Naive thymus-derived CD8-positive, alpha-beta T cell (primary cell): ENCODE measurements around the gene SNRNP200. TPM values are rescaled to one million over a fixed set of nuclear protein-coding genes. Genes with fewer than 3 reads are reported as not detected.

Experiments used
- ATAC-seq, 2 donors: fragments of 150-1000 bp; cut with Tn5 transposase in 1 of 2; sonication (Bioruptor Pico), chemical (Tn5 transposase) in 1 of 2; 1 replicate in 1 of 2; 2 replicates in 1 of 2; pipeline ENCODE4 v1.10.0; 2021; ENCODE audit warnings: mild to moderate bottlenecking in 2 of 2, moderate library complexity in 2 of 2
- POLR2A ChIA-PET: fragments of 350-600 bp; sonication (Branson Sonifier 250); formaldehyde crosslinking; loops from one replicate; lab custom pipeline; 2021; ENCODE audit warnings: antibody characterized with exemption; lab: Charles Lee
- DNase-seq, 10 donors: peaks; one replicate each; pipeline versions ENCODE4 v3.0.0 to v3.0.0-alpha.2; 2020 to 2022
- H3K27ac Mint-ChIP-seq, 10 donors: one replicate each; pipeline ENCODE4 v1.8.0; 2020 to 2022; ENCODE audit warnings: mild to moderate bottlenecking in 10 of 10, mixed read lengths in 10 of 10, moderate library complexity in 4 of 10, inconsistent platforms in 1 of 10
- H3K27me3 Mint-ChIP-seq, 5 donors: one replicate each; pipeline ENCODE4 v1.8.0; 2021 to 2022; ENCODE audit warnings: mixed read lengths in 5 of 5
- H3K36me3 Mint-ChIP-seq, 3 donors: one replicate each; pipeline ENCODE4 v1.8.0; 2020 to 2022; ENCODE audit warnings: mixed read lengths in 3 of 3, mild to moderate bottlenecking in 2 of 3, inconsistent platforms in 1 of 3
- H3K4me1 Mint-ChIP-seq, 4 donors: one replicate each; pipeline ENCODE4 v1.8.0; 2021 to 2022; ENCODE audit warnings: mixed read lengths in 4 of 4
- H3K4me3 Mint-ChIP-seq, 10 donors: one replicate each; pipeline ENCODE4 v1.8.0; 2020 to 2022; ENCODE audit warnings: mild to moderate bottlenecking in 10 of 10, mixed read lengths in 10 of 10, moderate library complexity in 6 of 10, inconsistent platforms in 1 of 10
- H3K9me3 Mint-ChIP-seq, 9 donors: one replicate each; pipeline ENCODE4 v1.8.0; 2020 to 2022; ENCODE audit warnings: mixed read lengths in 9 of 9, mild to moderate bottlenecking in 3 of 9, inconsistent platforms in 1 of 9, moderate library complexity in 1 of 9
- polyA plus RNA-seq, 3 donors: library from polyadenylated mRNA; unstranded; fragments of 300-500 nt; fragmentation: Illumina TruSeq; gene quantifications; one replicate each; pipeline ENCODE4 v1.2.3, GENCODE V29; 2021
- total RNA-seq, 8 experiments: library from RNA in 2 of 8; stranded (reverse) in 2 of 8; gene quantifications; one replicate each; pipeline ENCODE4 v1.2.3 and lab custom pipeline; 2021 to 2026

The SNRNP200 gene
- total and polyA plus RNA-seq, 5 experiments from 2014 or later: 61.8 to 246 (median 111) TPM

GRCh38 chr2:96336873-96337272 is 31.5 kb upstream of the SNRNP200 start:
- Mint-ChIP-seq H3K27me3 (no peaks in the 10 kb centered on the region), H3K9me3 (no peaks in the 10 kb centered on the region), H3K36me3 (no peaks in the 10 kb centered on the region), H3K27ac (peak overlapping the region in 4 of 10 donors; percentile 1 to 81 (median 78)), H3K4me1 (peaks cover 9 to 38% (median 22%) of the 10 kb centered on the region in 4 donors), H3K4me3 (peak overlapping the region in 4 of 10 donors; percentile 30 to 85 (median 80))
- no peak for ATAC-seq
- DNase-seq: no peak
- POLR2A ChIA-PET: interaction anchor here (3.2 to 5.9 kb wide), 2 partner anchors 16 to 31 kb away, joined by 25 to 57 read pairs; partner anchors contain the start of gene SNRNP200

GRCh38 chr2:96336104-96336775 is 30.9 kb upstream of the SNRNP200 start:
- Mint-ChIP-seq H3K4me3 (peak overlapping the region; percentile 72 to 92 (median 85)), H3K4me1 (peaks cover 9 to 33% (median 22%) of the 10 kb centered on the region in 4 donors), H3K9me3 (no peaks in the 10 kb centered on the region), H3K27me3 (no peaks in the 10 kb centered on the region), H3K27ac (peak overlapping the region in 9 of 10 donors; percentile 7 to 79 (median 62)), H3K36me3 (no peaks in the 10 kb centered on the region)
- POLR2A ChIA-PET: interaction anchor here (0.6 to 5.9 kb wide), 13 partner anchors 8 to 302 kb away, joined by 3 to 57 read pairs (median 5); partner anchors contain the start of genes ITPRIPL1, KANSL3, SNRNP200 and STARD7
- ATAC-seq (no peak), DNase-seq (no peak)

- H3K9me3 Mint-ChIP-seq: no peaks in the 10 kb centered on the region
- no peaks in the 10 kb centered on the region for H3K36me3 Mint-ChIP-seq
- H3K27me3 Mint-ChIP-seq: no peaks in the 10 kb centered on the region
- POLR2A ChIA-PET: interaction anchor here (0.7 to 5.9 kb wide), 5 partner anchors 8 to 57 kb away, joined by 3 to 57 read pairs (median 4); partner anchors contain the start of genes ITPRIPL1 and SNRNP200
- DNase-seq (no peak), ATAC-seq (no peak)
- H3K4me3 Mint-ChIP-seq: peak overlapping the region in 9 of 10 donors; percentile 56 to 91 (median 79)
- H3K27ac Mint-ChIP-seq: peak overlapping the region; percentile 4 to 92 (median 79)
- H3K4me1 Mint-ChIP-seq: peaks cover 7 to 27% (median 22%) of the 10 kb centered on the region in 4 donors
These were observed 28.4 kb upstream of the SNRNP200 start for GRCh38 chr2:96333708-96334107.

GRCh38 chr2:96330407-96330806 is 25.1 kb upstream of the SNRNP200 start:
- H3K9me3 Mint-ChIP-seq: no peaks in the 10 kb centered on the region
- ATAC-seq (no peak), DNase-seq (no peak)
- no peak overlapping the region for H3K27ac Mint-ChIP-seq
- no peaks in the 10 kb centered on the region for H3K27me3 Mint-ChIP-seq
- POLR2A ChIA-PET: interaction anchor here (1.0 to 2.3 kb wide), 2 partner anchors 9 to 54 kb away, joined by 6 to 16 read pairs; no protein-coding TSS in a partner anchor
- H3K36me3 Mint-ChIP-seq: peaks cover 0 to 6% (median 0%) of the 10 kb centered on the region in 3 donors
- no peak overlapping the region for H3K4me3 Mint-ChIP-seq
- H3K4me1 Mint-ChIP-seq: peaks cover 17 to 37% (median 35%) of the 10 kb centered on the region in 4 donors

- H3K36me3 Mint-ChIP-seq: peaks cover 0 to 6% (median 0%) of the 10 kb centered on the region in 3 donors
- POLR2A ChIA-PET: interaction anchor here (0.6 to 2.3 kb wide), 3 partner anchors 8 to 53 kb away, joined by 4 to 16 read pairs (median 6); no protein-coding TSS in a partner anchor
- H3K4me1 Mint-ChIP-seq: peaks cover 19 to 39% (median 35%) of the 10 kb centered on the region in 4 donors
- H3K9me3 Mint-ChIP-seq: no peaks in the 10 kb centered on the region
- no peak for DNase-seq
- no peak overlapping the region for H3K4me3 Mint-ChIP-seq
- no peak for ATAC-seq
- no peaks in the 10 kb centered on the region for H3K27me3 Mint-ChIP-seq
- H3K27ac Mint-ChIP-seq: no peak overlapping the region
These were observed 24.5 kb upstream of the SNRNP200 start for GRCh38 chr2:96329874-96330273.

- H3K36me3 Mint-ChIP-seq: peaks cover 0 to 6% (median 0%) of the 10 kb centered on the region in 3 donors
- POLR2A ChIA-PET: interaction anchor here (0.6 to 2.3 kb wide), 3 partner anchors 8 to 53 kb away, joined by 4 to 16 read pairs (median 6); no protein-coding TSS in a partner anchor
- H3K27ac Mint-ChIP-seq: no peak overlapping the region
- H3K4me3 Mint-ChIP-seq: no peak overlapping the region
- H3K4me1 Mint-ChIP-seq: peaks cover 23 to 39% (median 35%) of the 10 kb centered on the region in 4 donors
- no peaks in the 10 kb centered on the region for H3K9me3 Mint-ChIP-seq
- ATAC-seq (no peak), DNase-seq (no peak)
- no peaks in the 10 kb centered on the region for H3K27me3 Mint-ChIP-seq
These were observed 24.1 kb upstream of the SNRNP200 start for GRCh38 chr2:96329456-96329855.

GRCh38 chr2:96326990-96327820 is 21.9 kb upstream of the SNRNP200 start:
- H3K27ac Mint-ChIP-seq: peak overlapping the region in 2 of 10 donors; percentile 43 to 83
- POLR2A ChIA-PET: interaction anchor here (0.5 to 3.6 kb wide), 4 partner anchors 8 to 96 kb away, joined by 3 to 33 read pairs (median 16); partner anchors contain the start of genes NCAPH and SNRNP200
- no peak for ATAC-seq

GRCh38 chr2:96326564-96326963 is 21.2 kb upstream of the SNRNP200 start:
- peak overlapping the region in 4 of 10 donors; percentile 41 to 83 (median 62) for H3K27ac Mint-ChIP-seq
- ATAC-seq (no peak), DNase-seq (no peak)
- peaks cover 16 to 44% (median 37%) of the 10 kb centered on the region in 4 donors for H3K4me1 Mint-ChIP-seq
- peaks cover 0 to 6% (median 0%) of the 10 kb centered on the region in 3 donors for H3K36me3 Mint-ChIP-seq
- peak overlapping the region in 5 of 10 donors; percentile 14 to 45 (median 15) for H3K4me3 Mint-ChIP-seq
- H3K9me3 Mint-ChIP-seq: no peaks in the 10 kb centered on the region
- POLR2A ChIA-PET: interaction anchor here (0.5 to 3.6 kb wide), 6 partner anchors 9 to 212 kb away, joined by 3 to 33 read pairs (median 8); partner anchors contain the start of genes NCAPH and SNRNP200
- no peaks in the 10 kb centered on the region for H3K27me3 Mint-ChIP-seq

More at GRCh38 chr2:96326990-96327820, 21.9 kb upstream of the SNRNP200 start:
- Mint-ChIP-seq H3K4me1 (peaks cover 16 to 41% (median 32%) of the 10 kb centered on the region in 4 donors), H3K27me3 (no peaks in the 10 kb centered on the region), H3K9me3 (no peaks in the 10 kb centered on the region), H3K4me3 (peak overlapping the region in 4 of 10 donors; percentile 6 to 45 (median 19)), H3K36me3 (peaks cover 0 to 6% (median 0%) of the 10 kb centered on the region in 3 donors)
- no peak for DNase-seq

- Mint-ChIP-seq H3K27me3 (no peaks in the 10 kb centered on the region), H3K27ac (peak overlapping the region; percentile 50 to 93 (median 86)), H3K36me3 (peaks cover 0 to 6% (median 0%) of the 10 kb centered on the region in 3 donors), H3K4me1 (peaks cover 17 to 46% (median 42%) of the 10 kb centered on the region in 4 donors), H3K9me3 (no peaks in the 10 kb centered on the region), H3K4me3 (peak overlapping the region; percentile 82 to 96 (median 91))
- POLR2A ChIA-PET: interaction anchor here (0.9 to 3.6 kb wide), 6 partner anchors 8 to 212 kb away, joined by 3 to 33 read pairs (median 7); partner anchors contain the start of genes NCAPH and SNRNP200
- DNase-seq: peak in 9 of 10 donors; percentile 11 to 67 (median 38)
- peak; percentile 38 to 56 for ATAC-seq
These were observed 20.5 kb upstream of the SNRNP200 start for GRCh38 chr2:96325884-96326255.

- DNase-seq (peak in 5 of 10 donors; percentile 11 to 38 (median 31)), ATAC-seq (peak; percentile 9 to 36)
- Mint-ChIP-seq H3K4me3 (peak within 1 kb of the TSS; percentile 82 to 96 (median 91)), H3K4me1 (peaks cover 20 to 52% (median 49%) of the 10 kb centered on the region in 4 donors), H3K9me3 (no peaks in the 10 kb centered on the region), H3K36me3 (peaks cover 0 to 6% (median 0%) of the 10 kb centered on the region in 3 donors), H3K27me3 (no peaks in the 10 kb centered on the region), H3K27ac (peak within 1 kb of the TSS; percentile 82 to 93 (median 88))
- POLR2A ChIA-PET: interaction anchor here (0.9 to 3.6 kb wide), 7 partner anchors 8 to 213 kb away, joined by 3 to 33 read pairs (median 7); partner anchors contain the start of genes NCAPH and SNRNP200
These were observed 19.9 kb upstream of the SNRNP200 start, which contains the start of gene ITPRIPL1 for GRCh38 chr2:96325041-96325883. TSS of gene ITPRIPL1 (plus strand) at chr2:96325317. CDS start at chr2:96325840, 523 bp downstream.

- H3K4me3 Mint-ChIP-seq: peak overlapping the region; percentile 82 to 94 (median 90)
These were observed 19.3 kb upstream of the SNRNP200 start for GRCh38 chr2:96324721-96325040.

More at GRCh38 chr2:96324721-96325040, 19.3 kb upstream of the SNRNP200 start:
- Mint-ChIP-seq H3K9me3 (no peaks in the 10 kb centered on the region), H3K27ac (peak overlapping the region; percentile 73 to 91 (median 86)), H3K36me3 (peaks cover 0 to 6% (median 0%) of the 10 kb centered on the region in 3 donors), H3K4me1 (peaks cover 20 to 56% (median 51%) of the 10 kb centered on the region in 4 donors), H3K27me3 (no peaks in the 10 kb centered on the region)
- POLR2A ChIA-PET: interaction anchor here (1.0 to 3.6 kb wide), 6 partner anchors 9 to 35 kb away, joined by 3 to 33 read pairs (median 7); partner anchors contain the start of genes NCAPH and SNRNP200
- peak in 3 of 10 donors; percentile 16 to 46 (median 31) for DNase-seq
- ATAC-seq: peak; percentile 5 to 8
